ENCODE results near the gene RBBP6.

GRCh38 chr16:24493821-24494220, 45.5 kb upstream of the RBBP6 start:
- TF ChIP-seq SIRT6 (IDR thresholded peaks at IDR 0.05; ENCODE audit: low read depth, low read length) (no peak), POLR2AphosphoS5 (IDR thresholded peaks at IDR 0.05; ENCODE audit: control insufficient read depth, insufficient read depth, low read depth, low read length) (no peak), ZNF384 (IDR thresholded peaks at IDR 0.05; ENCODE audit: low read depth, low read length) (no peak), HMGN3 (IDR thresholded peaks at IDR 0.05; ENCODE audit: borderline replicate concordance, extremely low read depth, insufficient read length, low read depth, low read length) (no peak), NFXL1 (CRISPR knock-in tag; IDR thresholded peaks at IDR 0.05) (no peak), STAT5B (CRISPR knock-in tag; IDR thresholded peaks at IDR 0.05) (no peak), HDAC2 (IDR thresholded peaks at IDR 0.05) (no peak), HIVEP1 (CRISPR knock-in tag; IDR thresholded peaks at IDR 0.05) (no peak)
- TF ChIP-seq, protein P1, sequence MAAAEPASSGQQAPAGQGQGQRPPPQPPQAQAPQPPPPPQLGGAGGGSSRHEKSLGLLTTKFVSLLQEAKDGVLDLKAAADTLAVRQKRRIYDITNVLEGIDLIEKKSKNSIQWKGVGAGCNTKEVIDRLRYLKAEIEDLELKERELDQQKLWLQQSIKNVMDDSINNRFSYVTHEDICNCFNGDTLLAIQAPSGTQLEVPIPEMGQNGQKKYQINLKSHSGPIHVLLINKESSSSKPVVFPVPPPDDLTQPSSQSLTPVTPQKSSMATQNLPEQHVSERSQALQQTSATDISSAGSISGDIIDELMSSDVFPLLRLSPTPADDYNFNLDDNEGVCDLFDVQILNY (CRISPR knock-in tag; IDR thresholded peaks at IDR 0.05) = no peak
- TF ChIP-seq, protein P2, sequence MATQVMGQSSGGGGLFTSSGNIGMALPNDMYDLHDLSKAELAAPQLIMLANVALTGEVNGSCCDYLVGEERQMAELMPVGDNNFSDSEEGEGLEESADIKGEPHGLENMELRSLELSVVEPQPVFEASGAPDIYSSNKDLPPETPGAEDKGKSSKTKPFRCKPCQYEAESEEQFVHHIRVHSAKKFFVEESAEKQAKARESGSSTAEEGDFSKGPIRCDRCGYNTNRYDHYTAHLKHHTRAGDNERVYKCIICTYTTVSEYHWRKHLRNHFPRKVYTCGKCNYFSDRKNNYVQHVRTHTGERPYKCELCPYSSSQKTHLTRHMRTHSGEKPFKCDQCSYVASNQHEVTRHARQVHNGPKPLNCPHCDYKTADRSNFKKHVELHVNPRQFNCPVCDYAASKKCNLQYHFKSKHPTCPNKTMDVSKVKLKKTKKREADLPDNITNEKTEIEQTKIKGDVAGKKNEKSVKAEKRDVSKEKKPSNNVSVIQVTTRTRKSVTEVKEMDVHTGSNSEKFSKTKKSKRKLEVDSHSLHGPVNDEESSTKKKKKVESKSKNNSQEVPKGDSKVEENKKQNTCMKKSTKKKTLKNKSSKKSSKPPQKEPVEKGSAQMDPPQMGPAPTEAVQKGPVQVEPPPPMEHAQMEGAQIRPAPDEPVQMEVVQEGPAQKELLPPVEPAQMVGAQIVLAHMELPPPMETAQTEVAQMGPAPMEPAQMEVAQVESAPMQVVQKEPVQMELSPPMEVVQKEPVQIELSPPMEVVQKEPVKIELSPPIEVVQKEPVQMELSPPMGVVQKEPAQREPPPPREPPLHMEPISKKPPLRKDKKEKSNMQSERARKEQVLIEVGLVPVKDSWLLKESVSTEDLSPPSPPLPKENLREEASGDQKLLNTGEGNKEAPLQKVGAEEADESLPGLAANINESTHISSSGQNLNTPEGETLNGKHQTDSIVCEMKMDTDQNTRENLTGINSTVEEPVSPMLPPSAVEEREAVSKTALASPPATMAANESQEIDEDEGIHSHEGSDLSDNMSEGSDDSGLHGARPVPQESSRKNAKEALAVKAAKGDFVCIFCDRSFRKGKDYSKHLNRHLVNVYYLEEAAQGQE (IDR thresholded peaks at IDR 0.05; ENCODE audit: borderline replicate concordance) = no peak
- TF ChIP-seq, protein P2 (CRISPR knock-in tag; IDR thresholded peaks at IDR 0.05; ENCODE audit: low read depth) = no peak
